Activated B cell treated with CpG ODN at 0.5 μM for 24 hours (primary cell): ENCODE data around the gene FOXD3. TPM values are rescaled to one million over a fixed set of nuclear protein-coding genes. Genes with fewer than 3 reads are reported as not detected.

Experiments used
- ATAC-seq: fragments of 200-7000 bp; cut with Tn5 transposase; one replicate; pipeline ENCODE4 v1.10.0; 2021; ENCODE audit warnings: low read depth, mild to moderate bottlenecking, moderate library complexity
- CTCF ChIA-PET: fragments of 350-600 bp; sonication (Branson Sonifier 250); formaldehyde crosslinking; loops from one replicate; lab custom pipeline; 2021; ENCODE audit warnings: antibody characterized with exemption; lab: Charles Lee
- POLR2A ChIA-PET: fragments of 350-600 bp; sonication (Branson Sonifier 250); formaldehyde crosslinking; loops from one replicate; lab custom pipeline; 2021; ENCODE audit warnings: antibody characterized with exemption; lab: Charles Lee
- DNase-seq: peaks from one replicate; pipeline ENCODE4 v3.0.0; 2022
- H3K27ac Mint-ChIP-seq: one replicate; pipeline ENCODE4 v1.8.0; 2020; ENCODE audit warnings: mixed read lengths
- H3K27me3 Mint-ChIP-seq: one replicate; pipeline ENCODE4 v1.8.0; 2021; ENCODE audit warnings: mixed read lengths
- H3K36me3 Mint-ChIP-seq: one replicate; pipeline ENCODE4 v1.8.0; 2021; ENCODE audit warnings: low read depth, mixed read lengths
- H3K4me1 Mint-ChIP-seq: one replicate; pipeline ENCODE4 v1.8.0; 2021; ENCODE audit warnings: mixed read lengths
- H3K4me3 Mint-ChIP-seq: one replicate; pipeline ENCODE4 v1.8.0; 2020; ENCODE audit warnings: mild to moderate bottlenecking, mixed read lengths
- H3K9me3 Mint-ChIP-seq: one replicate; pipeline ENCODE4 v1.8.0; 2020; ENCODE audit warnings: mixed read lengths
- CTCF ChIP-seq: fragments of 200-600 bp; IDR thresholded peaks from one replicate; pipeline ENCODE4 v1.8.0; 2022; ENCODE audit warnings: antibody characterized with exemption, mild to moderate bottlenecking
- intact Hi-C: fragments of 100-400 bp; cut with micrococcal nuclease; formaldehyde crosslinking; loops from one replicate; pipeline ENCODE4 v1.15.1; 2024
- total RNA-seq: library from RNA; stranded (reverse); gene quantifications from 2 replicates; pipeline ENCODE4 v1.2.3, GENCODE V29; 2022

The FOXD3 gene
- total RNA-seq, 1 donor from 2014 or later = not detected

GRCh38 chr1:63294803-63295594, 27.4 kb upstream of the FOXD3 start:
- H3K36me3 Mint-ChIP-seq = no peaks in the 10 kb centered on the region
- no peak overlapping the region for H3K4me3 Mint-ChIP-seq
- H3K9me3 Mint-ChIP-seq = peaks cover 3% of the 10 kb centered on the region
- CTCF ChIA-PET = no interaction called here
- no peak for TF ChIP-seq CTCF
- intact Hi-C loops = no loop called here
- no peak overlapping the region for H3K27ac Mint-ChIP-seq
- no peaks in the 10 kb centered on the region for H3K27me3 Mint-ChIP-seq
- no peaks in the 10 kb centered on the region for H3K4me1 Mint-ChIP-seq
- no peak for ATAC-seq
- no peak for DNase-seq
- POLR2A ChIA-PET = no interaction called here

DNA sequence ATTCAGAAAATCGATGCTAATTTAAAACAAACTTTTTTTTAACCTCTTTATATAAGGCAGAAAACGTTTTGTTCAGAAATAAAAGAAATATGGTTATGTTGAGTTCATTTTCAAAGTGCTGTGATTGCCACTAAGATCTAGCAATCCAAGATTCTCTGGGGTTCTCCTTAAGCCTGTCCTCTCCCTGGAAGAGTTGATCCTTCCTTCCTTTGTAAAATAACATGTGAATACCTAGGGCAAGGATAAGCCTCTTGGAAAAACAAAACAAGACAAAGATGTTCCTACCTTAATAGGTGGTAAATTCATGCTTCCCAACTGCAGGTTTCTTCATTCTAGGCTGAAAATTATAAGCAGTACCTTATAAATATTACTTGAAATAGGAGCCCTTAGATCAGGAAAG, 18.0 kb upstream of the FOXD3 start:
- H3K4me3 Mint-ChIP-seq = no peak overlapping the region
- CTCF ChIA-PET = no interaction called here
- no peaks in the 10 kb centered on the region for H3K36me3 Mint-ChIP-seq
- ATAC-seq (no peak), DNase-seq (no peak)
- TF ChIP-seq CTCF = no peak
- intact Hi-C loops = no loop called here
- peaks cover 9% of the 10 kb centered on the region for H3K9me3 Mint-ChIP-seq
- POLR2A ChIA-PET = no interaction called here
- no peaks in the 10 kb centered on the region for H3K4me1 Mint-ChIP-seq
- H3K27ac Mint-ChIP-seq = no peak overlapping the region
- H3K27me3 Mint-ChIP-seq = peaks cover 38% of the 10 kb centered on the region

DNA sequence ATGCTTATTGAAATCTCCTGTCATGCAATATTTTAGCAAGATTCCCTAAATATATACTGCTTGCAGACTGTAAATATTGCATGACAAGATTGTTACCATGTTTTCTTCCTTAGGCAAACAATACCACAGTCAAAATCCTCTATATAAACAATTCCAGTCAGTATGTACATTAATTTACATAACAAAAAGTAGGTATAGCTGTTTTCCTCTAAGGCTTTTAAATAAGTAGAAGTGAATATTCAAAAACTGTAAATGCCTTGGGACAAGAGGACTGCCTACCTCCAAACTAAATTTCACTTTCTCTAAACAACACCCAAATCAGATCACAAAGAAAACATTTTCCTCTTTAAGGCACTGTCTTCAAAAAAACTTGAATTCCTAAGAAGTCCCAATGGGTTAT, 17.3 kb upstream of the FOXD3 start:
- Mint-ChIP-seq H3K27me3 (peaks cover 38% of the 10 kb centered on the region), H3K9me3 (peaks cover 9% of the 10 kb centered on the region), H3K27ac (no peak overlapping the region), H3K36me3 (no peaks in the 10 kb centered on the region), H3K4me1 (no peaks in the 10 kb centered on the region), H3K4me3 (no peak overlapping the region)
- POLR2A ChIA-PET = no interaction called here
- ATAC-seq (no peak), DNase-seq (no peak)
- CTCF ChIA-PET = no interaction called here
- no peak for TF ChIP-seq CTCF
- intact Hi-C loops = no loop called here

DNA sequence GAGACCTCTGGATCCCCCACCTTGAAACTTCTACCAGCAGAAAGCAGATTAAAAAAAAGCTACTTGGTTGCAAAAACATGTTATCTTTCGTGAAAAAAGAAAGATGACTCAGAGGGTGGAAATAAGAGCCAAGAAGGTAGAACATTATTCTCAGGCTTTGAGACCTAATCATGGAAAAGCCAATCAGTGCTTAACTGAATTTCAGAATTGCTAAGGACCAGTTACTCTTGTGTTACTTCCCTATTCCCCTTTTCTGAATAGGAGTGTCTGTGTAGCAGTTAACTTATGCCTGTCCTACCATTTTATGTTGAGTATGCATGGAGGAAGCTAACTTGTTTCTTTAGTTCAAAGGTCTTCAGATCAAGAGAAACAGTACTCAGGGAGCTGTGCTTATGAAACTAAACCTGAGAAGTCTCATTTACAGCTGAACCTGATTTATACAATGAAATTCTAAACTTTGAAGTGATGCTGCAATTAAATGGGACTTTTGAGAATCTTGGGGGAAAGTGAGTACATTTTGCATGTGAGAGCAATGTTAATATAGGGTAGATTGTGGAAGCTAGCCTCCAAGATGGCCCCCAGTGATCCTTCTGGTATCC, 15.1 kb upstream of the FOXD3 start:
- H3K9me3 Mint-ChIP-seq = peaks cover 9% of the 10 kb centered on the region
- intact Hi-C loops = no loop called here
- H3K4me3 Mint-ChIP-seq = no peak overlapping the region
- no peak for TF ChIP-seq CTCF
- ChIA-PET CTCF (no interaction called here), POLR2A (no interaction called here)
- DNase-seq (no peak), ATAC-seq (no peak)
- H3K27me3 Mint-ChIP-seq = peaks cover 40% of the 10 kb centered on the region
- no peaks in the 10 kb centered on the region for H3K36me3 Mint-ChIP-seq
- H3K27ac Mint-ChIP-seq = no peak overlapping the region
- no peaks in the 10 kb centered on the region for H3K4me1 Mint-ChIP-seq

- no peak for TF ChIP-seq CTCF
- Mint-ChIP-seq H3K9me3 (peaks cover 5% of the 10 kb centered on the region), H3K27me3 (peaks cover 57% of the 10 kb centered on the region), H3K4me1 (peaks cover 19% of the 10 kb centered on the region), H3K36me3 (peaks cover 5% of the 10 kb centered on the region), H3K27ac (no peak overlapping the region), H3K4me3 (peak overlapping the region; percentile 28)
- DNase-seq (no peak), ATAC-seq (no peak)
- POLR2A ChIA-PET = interaction anchor here (0.6 kb wide), 1 partner anchor 766 kb away, joined by 4 read pairs; no protein-coding TSS in a partner anchor
- CTCF ChIA-PET = interaction anchor here (1.0 to 1.6 kb wide), 4 partner anchors 10 to 221 kb away, joined by 3 to 4 read pairs (median 3); no protein-coding TSS in a partner anchor
- intact Hi-C loops = loop anchor here (2.0 kb wide), 2 partner anchors 124 to 220 kb away; no protein-coding TSS in a partner anchor
Measured at GRCh38 chr1:63316598-63316983, 5.8 kb upstream of the FOXD3 start.
